AG09319 (cell line): ENCODE results near the gene SOX18.

Experiments
- DNase-seq: peaks from one replicate; pipeline ENCODE4 v3.0.0-alpha.2; 2010; ENCODE audit warnings: low read depth; ENCODE audit errors: extremely low read depth
- TF ChIP-seq, protein P1 (sequence below): IDR thresholded peaks from 2 replicates; pipeline ENCODE4 v1.5.1; 2011; ENCODE audit warnings: low read depth, mild to moderate bottlenecking, inconsistent platforms, low read length, moderate library complexity

Gene SOX18

DNA sequence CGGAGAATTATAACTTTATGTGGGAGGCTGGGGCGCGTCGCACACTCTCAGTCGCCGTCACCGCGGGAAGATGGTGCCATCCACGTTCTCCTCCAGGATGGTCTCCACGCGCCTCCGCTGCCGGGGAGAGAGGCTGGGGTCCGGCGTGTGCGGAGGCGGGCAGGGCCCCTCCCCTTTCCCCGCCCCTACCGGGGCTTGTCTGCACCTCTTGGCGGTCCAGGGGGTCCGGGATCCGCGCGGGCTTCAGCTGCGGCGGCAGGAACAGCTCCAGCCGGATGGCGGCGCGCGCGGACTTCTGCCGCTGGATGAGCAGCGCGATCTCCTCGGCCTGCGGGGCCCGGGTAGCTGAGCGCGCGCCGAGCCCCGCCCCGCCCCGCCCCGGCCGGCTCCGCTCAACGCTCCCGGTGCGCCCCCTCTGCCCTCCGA, 34.0 kb upstream of the SOX18 start:
- DNase-seq = no peak

DNA sequence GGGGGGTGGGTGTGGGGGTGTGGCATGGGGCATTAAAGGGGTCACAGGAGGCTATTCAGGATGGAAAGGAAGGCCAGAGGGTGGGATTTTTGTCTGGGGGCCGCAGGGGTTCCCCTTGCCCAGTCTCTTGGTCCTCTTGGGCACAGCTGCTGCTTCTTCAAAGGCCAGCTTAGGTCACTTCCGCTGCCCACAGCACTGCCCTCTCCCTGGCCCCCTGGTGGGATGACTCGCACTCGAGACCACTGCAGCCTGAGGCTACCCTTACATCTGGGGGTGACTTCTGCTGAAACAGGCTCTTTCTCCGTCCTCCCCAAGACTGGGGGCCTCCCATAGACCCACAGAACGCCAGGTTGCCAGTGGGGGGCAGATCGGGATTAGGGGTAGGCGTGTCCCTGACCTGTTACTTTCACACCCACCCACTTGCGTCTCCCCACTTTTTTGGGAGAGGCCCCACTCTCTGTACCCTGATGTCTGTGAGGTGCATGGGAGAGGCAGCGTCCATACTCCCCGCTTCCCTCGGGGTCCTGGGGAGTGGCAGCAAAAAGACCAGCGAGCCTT, 33.5 kb upstream of the SOX18 start:
- TF ChIP-seq, protein P1, sequence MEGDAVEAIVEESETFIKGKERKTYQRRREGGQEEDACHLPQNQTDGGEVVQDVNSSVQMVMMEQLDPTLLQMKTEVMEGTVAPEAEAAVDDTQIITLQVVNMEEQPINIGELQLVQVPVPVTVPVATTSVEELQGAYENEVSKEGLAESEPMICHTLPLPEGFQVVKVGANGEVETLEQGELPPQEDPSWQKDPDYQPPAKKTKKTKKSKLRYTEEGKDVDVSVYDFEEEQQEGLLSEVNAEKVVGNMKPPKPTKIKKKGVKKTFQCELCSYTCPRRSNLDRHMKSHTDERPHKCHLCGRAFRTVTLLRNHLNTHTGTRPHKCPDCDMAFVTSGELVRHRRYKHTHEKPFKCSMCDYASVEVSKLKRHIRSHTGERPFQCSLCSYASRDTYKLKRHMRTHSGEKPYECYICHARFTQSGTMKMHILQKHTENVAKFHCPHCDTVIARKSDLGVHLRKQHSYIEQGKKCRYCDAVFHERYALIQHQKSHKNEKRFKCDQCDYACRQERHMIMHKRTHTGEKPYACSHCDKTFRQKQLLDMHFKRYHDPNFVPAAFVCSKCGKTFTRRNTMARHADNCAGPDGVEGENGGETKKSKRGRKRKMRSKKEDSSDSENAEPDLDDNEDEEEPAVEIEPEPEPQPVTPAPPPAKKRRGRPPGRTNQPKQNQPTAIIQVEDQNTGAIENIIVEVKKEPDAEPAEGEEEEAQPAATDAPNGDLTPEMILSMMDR = no peak
- no peak for DNase-seq

More for the DNA sequence above, 34.0 kb upstream of the SOX18 start:
- TF ChIP-seq, protein P1 = peak; percentile 57

DNA sequence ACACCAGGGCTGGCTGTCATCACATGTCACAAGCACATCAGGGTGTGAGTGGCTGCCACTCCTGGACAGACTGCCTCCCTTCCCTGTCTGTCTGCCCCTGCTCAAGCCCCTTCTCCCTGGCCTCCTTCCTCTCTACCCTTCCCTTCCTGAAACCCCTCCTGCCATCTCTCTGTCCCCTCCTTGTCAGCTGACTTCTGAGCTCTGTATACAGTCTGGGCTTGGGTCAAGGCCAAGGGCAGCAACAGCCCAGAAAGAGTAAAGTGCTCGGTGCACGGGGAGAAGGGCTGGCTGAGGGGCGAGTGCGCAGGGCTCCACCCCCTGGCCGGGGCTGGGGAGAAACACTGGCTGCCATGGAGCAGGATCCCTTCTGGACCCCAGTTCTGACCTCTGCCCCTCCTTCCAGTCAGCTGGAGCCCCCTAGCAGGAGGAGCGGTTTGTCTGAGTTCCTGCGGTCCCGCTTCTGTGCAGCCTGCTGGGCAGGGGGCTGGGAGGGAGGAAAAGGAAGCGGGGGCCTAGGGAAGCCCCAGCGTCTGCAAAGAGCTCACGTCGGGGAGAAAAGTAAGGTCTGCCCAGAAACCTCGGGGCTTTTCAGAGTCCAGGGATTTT, 32.8 kb upstream of the SOX18 start:
- TF ChIP-seq, protein P1 = no peak
- no peak for DNase-seq

DNA sequence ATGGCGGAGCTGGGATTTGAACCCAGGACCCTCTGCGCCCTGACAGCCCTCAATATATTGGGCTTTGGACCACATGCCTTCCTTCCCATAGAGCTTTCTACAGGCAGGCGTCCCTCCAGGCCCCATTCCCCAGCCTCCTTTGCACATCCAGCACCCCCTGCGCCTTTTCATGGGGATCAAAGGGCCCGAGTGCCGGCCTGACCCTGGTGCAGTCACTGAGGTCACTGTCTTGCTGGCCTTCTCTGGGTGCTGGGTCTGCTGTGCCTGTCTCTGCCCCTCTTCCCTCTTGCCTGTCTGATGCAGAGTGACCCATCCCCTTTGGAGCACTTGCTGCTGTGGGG, 32.2 kb upstream of the SOX18 start:
- DNase-seq = no peak
- TF ChIP-seq, protein P1 = no peak

DNA sequence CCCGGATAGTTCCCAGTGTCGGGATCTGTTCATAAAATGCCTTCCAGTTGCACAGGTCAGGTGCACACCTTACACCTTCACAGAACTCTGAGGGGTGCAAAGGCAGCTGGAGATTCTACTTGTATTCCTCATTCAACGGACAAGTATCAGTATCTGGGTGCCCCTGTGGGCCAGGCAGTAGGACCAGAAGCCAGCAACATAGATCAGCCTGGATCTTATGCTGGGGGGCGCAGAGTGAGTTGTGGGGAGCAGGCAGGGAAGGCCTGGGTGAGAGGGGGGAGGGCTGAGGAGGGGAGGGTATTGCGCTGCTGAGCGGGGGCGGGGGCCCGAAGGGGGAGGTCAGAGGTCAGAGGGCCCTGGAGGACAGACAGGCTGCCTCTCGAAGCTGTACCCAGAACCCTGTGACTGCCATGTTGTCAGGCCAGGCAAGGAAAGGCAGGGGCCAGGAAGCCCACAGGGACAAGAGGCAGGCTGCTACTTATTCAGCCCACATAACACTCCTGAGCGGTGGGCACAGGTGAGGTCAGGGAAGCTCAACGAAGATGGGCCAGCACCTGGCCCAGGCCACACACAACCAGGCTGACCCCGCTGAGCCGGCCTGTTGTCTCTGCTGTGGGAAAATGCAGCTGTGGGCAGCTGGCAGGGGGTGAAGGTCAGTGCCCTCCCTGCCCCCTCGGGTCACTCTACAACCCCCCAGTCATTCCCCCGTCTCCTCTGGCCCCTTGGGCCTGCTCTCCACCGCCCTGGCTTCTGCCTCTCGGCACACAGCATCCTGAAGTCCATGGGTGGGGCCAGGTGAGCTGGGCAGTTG, 31.6 kb upstream of the SOX18 start:
- TF ChIP-seq, protein P1 = no peak
- no peak for DNase-seq

DNA sequence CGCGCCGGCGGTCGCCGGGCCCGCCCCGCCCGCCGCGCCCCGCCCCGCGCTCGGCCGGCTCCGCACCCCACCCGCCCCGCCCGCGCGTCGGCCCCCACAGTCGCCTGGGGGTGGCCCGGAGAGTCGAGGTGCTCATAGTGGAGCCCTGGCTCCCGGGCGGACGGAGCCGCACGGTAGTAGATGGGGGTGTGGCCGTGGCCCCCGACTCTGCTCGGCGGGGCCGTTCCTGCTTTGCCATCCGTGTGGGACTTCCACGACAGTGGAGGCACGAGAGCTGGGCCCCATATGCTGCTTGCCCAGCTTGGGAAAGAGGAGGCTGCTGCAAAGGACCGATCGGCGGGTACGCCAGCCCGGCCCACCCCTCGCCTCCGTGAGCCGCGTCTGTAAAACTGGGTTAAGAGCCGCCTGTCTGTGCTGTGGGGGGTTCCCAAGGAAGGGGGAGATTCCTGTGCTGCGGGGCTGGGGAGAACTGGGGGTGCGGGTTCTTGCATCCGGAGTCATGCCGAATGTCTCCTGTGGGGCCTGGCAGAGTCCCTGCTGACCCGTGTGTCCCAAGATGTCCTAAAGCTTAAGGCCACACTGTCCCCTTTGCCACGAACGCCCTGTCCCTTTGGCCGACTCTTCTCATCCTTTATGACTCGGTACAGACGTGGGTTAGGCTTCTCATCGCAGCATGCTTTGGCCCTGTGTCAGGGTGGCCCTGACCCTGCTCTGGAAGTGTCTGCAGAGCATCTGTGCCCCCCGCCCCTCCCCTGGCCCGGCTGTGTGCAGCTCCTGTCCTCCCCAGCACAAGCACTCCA, 30.8 kb upstream of the SOX18 start, which contains the start of gene OPRL1:
Gene OPRL1 (plus strand): TSS at position 70 of the 800 bp plus-strand sequence. CDS start 12,639 bp downstream, outside the sequence.
- DNase-seq = no peak
- TF ChIP-seq, protein P1 = no peak
